ENCODE data around the gene CPD.
"Not testable (repeated sequence)": the region's sequence is repeated elsewhere in the genome, so short reads cannot be mapped to it uniquely, and the experiment has no call there.

Gene CPD

DNA sequence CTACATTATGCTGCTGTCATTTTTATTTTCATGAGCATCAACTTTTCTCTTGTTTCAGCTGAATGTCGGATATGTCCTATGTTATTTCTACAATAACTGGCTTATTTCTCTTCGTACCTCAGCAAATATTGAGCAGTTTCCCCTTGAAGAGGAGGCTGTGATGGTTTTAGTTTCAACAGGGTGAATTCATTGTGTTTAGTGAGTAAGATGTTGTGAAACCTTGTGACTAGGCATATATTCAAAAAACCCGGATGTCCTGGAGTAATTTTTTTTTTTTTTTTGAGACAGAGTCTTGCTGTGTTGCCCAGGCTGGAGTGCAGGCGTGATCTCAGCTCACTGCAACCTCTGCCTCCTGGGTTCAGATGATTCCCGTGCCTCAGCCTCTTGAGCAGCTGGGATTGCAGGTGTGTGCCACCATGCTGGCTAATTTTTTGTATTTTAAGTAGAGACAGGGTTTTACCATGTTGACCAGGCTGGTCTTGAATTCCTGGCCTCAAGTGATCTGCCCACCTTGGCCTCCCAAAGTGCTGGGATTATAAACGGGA, 11.1 kb downstream of the CPD start:
- DNase-seq, result peak; percentile 73 to 81

GRCh38 chr17:30391534-30391933, 12.8 kb downstream of the CPD start:
- DNase-seq, result no peak

GRCh38 chr17:30393491-30393890, 14.8 kb downstream of the CPD start:
- DNase-seq, result no peak

GRCh38 chr17:30393911-30394867, 15.5 kb downstream of the CPD start:
- no peak for DNase-seq

- DNase-seq, result no peak
These were observed 16.8 kb downstream of the CPD start for GRCh38 chr17:30395398-30396022.

DNA sequence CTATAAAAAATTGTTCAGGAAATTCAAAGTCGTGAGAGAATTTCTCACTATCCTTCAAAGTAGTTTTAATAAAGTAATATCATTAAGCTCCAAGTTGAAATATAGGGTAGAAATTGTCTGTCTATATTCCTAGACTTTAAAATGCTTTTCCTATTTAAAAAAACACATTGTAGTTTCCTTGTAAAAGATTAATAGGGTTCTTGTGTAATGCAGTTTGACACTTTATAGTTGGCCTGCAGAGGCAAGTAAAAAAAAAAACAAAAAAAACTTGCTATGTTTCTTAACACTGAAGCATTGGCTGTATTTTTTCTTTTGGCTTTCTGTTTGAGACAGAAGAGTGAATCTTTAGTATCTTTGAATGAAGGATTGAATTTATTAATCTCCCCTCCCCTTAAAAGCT, 17.4 kb downstream of the CPD start:
- no peak for DNase-seq

- DNase-seq, result no peak
These were observed 17.9 kb downstream of the CPD start for GRCh38 chr17:30396612-30397011.

- no peak for DNase-seq
These were observed 19.8 kb downstream of the CPD start for GRCh38 chr17:30398328-30399041.

DNA sequence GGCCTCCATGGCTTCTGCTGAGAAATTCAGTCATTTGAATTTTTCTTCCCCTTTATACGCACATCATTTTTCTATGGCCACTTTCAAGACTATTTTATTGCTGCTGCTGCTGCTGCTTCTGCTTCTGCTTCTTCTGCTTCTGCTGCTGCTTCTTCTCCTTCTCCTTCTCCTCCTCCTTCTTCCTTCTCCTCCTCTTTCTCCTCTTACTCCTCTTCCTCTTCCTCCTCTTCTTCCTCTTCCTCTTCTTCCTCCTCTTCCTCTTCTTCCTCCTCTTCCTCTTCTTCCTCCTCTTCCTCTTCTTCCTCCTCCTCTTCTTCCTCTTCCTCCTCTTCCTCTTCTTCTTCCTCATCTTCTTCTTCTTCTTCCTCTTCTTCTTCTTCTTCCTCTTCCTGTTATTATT, 22.4 kb downstream of the CPD start:
- peak in 1 of 2 donors; percentile 8 for DNase-seq

DNA sequence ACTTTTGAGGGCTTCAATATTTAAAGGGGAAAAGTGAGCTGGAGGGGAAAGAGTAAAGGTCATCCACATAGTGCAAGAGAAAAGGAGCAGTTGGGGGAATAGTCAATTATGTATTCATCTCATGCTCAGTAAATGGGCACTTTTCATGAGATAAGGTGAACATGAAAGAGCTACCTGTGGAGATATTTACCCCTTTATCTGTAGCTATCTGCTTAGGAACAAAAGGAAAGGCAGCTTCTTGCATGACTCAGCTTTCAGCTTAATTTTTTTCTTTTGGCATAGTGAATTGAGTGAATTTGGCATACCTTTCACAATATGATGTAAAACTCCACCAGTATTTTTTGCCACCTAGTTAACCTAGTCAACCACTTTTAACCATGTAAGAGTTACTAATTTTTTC, 26.4 kb downstream of the CPD start:
- no peak for DNase-seq

- not testable (repeated sequence) for DNase-seq
These were observed 31.9 kb downstream of the CPD start for GRCh38 chr17:30410627-30411026.

DNA sequence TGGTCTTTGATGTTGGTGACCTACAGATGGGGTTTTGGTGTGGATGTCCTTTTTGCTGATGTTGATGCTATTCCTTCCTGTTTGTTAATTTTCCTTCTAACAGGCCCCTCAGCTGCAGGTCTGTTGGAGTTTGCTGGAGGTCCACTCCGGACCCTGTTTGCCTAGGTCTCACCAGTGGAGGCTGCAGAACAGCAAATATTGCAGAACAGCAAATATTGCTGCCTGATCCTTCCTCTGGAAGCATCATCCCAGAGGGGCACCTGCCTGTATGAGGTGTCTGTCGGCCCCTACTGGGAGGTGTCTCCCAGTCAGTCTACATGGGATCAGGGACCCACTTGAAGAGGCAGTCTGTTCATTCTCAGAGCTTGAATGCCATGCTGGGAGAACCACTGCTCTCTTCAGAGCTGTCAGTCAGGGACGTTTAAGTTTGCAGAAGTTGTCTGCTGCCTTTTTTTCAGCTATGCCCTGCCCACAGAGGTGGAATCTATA, 33.3 kb downstream of the CPD start:
- DNase-seq, result not testable (repeated sequence)

GRCh38 chr17:30413109-30413508, 34.4 kb downstream of the CPD start:
- DNase-seq, result no peak

- DNase-seq, result no peak
These were observed 35.8 kb downstream of the CPD start for GRCh38 chr17:30414486-30414885.

- no peak for DNase-seq
These were observed 36.8 kb downstream of the CPD start for GRCh38 chr17:30415491-30415890.

GRCh38 chr17:30418070-30418469, 39.3 kb downstream of the CPD start:
- peak in 1 of 2 donors; percentile 19 for DNase-seq

GRCh38 chr17:30421592-30421991, 42.9 kb downstream of the CPD start:
- no peak for DNase-seq

DNA sequence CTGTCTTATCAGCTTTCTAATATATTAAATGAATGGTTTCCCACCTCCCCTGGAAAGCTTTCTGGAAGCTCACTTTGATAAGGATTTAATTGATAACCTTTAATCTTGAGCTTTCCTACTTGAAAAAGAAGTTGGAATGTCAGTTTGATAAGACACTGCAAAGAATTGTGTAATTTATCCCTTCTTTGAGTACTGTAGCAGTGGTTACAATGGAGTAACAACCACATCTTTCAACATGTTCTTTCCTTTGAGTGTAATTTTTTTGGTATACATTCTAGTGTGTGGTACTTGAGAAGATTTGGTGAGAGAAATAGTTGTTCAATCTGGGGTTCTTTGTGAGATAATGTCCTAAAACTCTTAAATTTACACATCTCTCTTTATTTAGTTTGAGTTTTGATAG, 43.4 kb downstream of the CPD start:
- DNase-seq, result no peak

GRCh38 chr17:30424471-30424870, 45.7 kb downstream of the CPD start:
- DNase-seq, result no peak

DNA sequence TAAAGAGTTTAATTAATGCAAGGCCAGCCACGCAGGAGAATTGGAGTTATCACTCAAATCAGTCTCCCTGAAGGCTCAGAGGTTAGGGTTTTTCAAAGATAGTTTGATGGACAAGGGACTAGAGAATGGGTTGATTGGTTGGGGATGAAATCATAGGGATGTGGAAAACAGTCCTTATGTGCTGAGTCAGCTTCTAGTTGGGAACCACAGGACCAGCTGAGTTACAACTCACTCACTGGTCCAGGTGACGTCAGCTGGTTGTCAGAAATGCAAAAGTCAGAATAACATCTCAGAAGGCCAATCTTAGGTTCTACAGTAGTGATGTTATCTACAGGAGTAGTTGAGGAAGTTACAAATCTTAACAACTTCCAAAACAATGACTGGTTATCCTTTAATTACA, 47.6 kb downstream of the CPD start:
- no peak for DNase-seq

DNA sequence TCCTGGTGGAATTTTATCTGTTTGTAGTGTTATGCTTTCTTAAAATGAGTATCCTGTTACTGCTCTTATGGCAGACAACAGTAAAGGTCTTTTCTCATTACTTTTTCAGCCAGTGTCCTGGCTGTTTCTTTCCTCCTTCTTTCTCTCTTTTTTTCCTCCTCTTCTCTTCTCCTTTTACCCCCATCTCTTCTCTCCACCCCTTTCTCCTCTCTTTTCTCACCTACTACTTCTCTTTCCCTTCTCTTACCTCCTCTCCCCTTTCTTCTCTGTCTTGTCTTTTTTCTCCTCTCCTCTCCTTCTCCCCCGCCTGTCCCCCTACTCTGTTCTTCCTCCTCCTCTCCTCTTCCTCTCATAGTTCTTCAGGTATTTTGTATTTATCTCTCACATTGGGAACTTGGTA, 48.9 kb downstream of the CPD start:
- no peak for DNase-seq

DNA sequence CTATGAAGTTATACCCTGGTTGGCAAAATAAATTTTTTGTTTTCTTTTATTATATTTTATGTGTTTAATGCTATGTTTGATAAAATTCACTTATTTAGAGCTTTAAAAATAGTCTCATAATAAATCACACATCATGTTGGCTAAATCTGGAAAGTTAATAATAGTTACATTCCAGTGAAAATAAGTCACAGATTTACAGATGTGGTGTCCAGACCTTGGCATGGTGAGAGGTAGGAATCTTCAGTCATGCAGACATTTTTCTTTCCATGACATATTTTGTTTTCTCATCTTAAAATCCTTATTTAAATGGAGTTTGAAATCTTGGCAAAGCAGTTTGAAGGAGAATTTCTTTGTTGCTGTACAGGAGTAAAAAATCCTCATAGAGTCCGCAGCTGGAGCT, 50.4 kb downstream of the CPD start:
- DNase-seq, result no peak

GRCh38 chr17:30433514-30433913, 54.8 kb downstream of the CPD start:
- DNase-seq, result peak; percentile 11 to 20

Measured in inflammatory macrophage treated with lipopolysaccharide for 1 hour (primary cell).